Measurements from ENCODE around the gene SIPA1L3. TPM values are rescaled to one million over a fixed set of nuclear protein-coding genes. Genes with fewer than 3 reads are reported as not detected.

Gene SIPA1L3
- polyA plus RNA-seq, 1 of the 3 experiments (the other 2 are of a cell fraction), result 11.6 TPM

- H3K9ac ChIP-seq, result no peak overlapping the region
- H3K9me2 ChIP-seq, result no peaks in the 10 kb centered on the region
- no peaks in the 10 kb centered on the region for H3K27me3 ChIP-seq (ENCODE audit: insufficient read depth)
- ChIA-PET CTCF (no interaction called here), POLR2A (no interaction called here)
- no peak overlapping the region for H2AFZ ChIP-seq (ENCODE audit: low read depth)
- no peak overlapping the region for H3K27ac ChIP-seq (ENCODE audit: low read depth in 2 of 2, low read length in 1 of 2)
- H3K4me3 ChIP-seq (ENCODE audit: low read depth in 2 of 2, low read length in 1 of 2), result no peak overlapping the region
- no peak overlapping the region for H3K4me2 ChIP-seq
- no peaks in the 10 kb centered on the region for H3K4me1 ChIP-seq (ENCODE audit: control insufficient read depth in 1 of 2, insufficient read depth in 2 of 2, low read depth in 1 of 2, low read length in 1 of 2)
- no peaks in the 10 kb centered on the region for H3F3A ChIP-seq (replicated peaks; ENCODE audit: insufficient read depth)
- no peaks in the 10 kb centered on the region for H4K20me1 ChIP-seq (ENCODE audit: insufficient read depth)
- TF ChIP-seq GATA2 (CRISPR knock-in tag; IDR thresholded peaks at IDR 0.05) (no peak), RCOR1 (IDR thresholded peaks at IDR 0.05; ENCODE audit: low read length) (no peak)
- H3K36me3 ChIP-seq (replicated peaks in 1 of 2; ENCODE audit: control insufficient read depth in 1 of 2, insufficient read depth in 2 of 2, low read length in 1 of 2), result peaks cover 7 to 29% of the 10 kb centered on the region in 2 experiments
- no peaks in the 10 kb centered on the region for H3K9me3 ChIP-seq
- H3K79me2 ChIP-seq (ENCODE audit: insufficient read depth), result no peaks in the 10 kb centered on the region
- DNase-seq, result no peak
- WGBS (ENCODE audit: low lambda C conversion rate), result 94% methylated on average over 24 of the region's 24 CpGs
These were observed 215.5 kb downstream of the SIPA1L3 start for GRCh38 chr19:38122402-38123093.

DNA sequence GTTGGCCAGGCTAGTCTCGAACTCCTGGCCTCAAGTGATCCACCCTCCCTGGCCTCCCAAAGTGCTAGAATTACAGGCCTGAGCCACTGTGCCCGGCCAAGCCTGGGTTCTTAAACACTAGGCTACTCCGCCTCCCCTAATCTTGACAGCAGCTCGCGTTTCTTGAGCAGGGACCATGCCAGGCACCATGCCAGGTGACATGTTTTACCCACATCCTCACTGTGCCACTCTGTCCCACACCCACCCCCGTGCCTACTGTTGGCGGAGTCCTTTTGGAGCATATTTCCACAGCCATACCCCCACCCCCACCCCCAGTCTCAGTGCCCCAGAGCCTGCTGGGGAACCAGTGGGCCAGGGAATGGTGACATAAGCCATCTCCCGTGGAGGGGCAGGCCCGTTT lies 218.2 kb downstream of the SIPA1L3 start:
- Histone ChIP-seq H3K9me3 (no peaks in the 10 kb centered on the region), H4K20me1 (ENCODE audit: insufficient read depth) (no peaks in the 10 kb centered on the region), H3K4me1 (ENCODE audit: control insufficient read depth in 1 of 2, insufficient read depth in 2 of 2, low read depth in 1 of 2, low read length in 1 of 2) (no peaks in the 10 kb centered on the region), H3F3A (replicated peaks; ENCODE audit: insufficient read depth) (no peaks in the 10 kb centered on the region), H3K79me2 (ENCODE audit: insufficient read depth) (no peaks in the 10 kb centered on the region), H3K36me3 (replicated peaks in 1 of 2; ENCODE audit: control insufficient read depth in 1 of 2, insufficient read depth in 2 of 2, low read length in 1 of 2) (peaks cover 0 to 8% of the 10 kb centered on the region in 2 experiments), H3K27me3 (ENCODE audit: insufficient read depth) (no peaks in the 10 kb centered on the region), H3K9ac (no peak overlapping the region), H3K27ac (ENCODE audit: low read depth in 2 of 2, low read length in 1 of 2) (no peak overlapping the region), H3K9me2 (no peaks in the 10 kb centered on the region), H2AFZ (ENCODE audit: low read depth) (no peak overlapping the region), H3K4me2 (no peak overlapping the region), H3K4me3 (ENCODE audit: low read depth in 2 of 2, low read length in 1 of 2) (no peak overlapping the region)
- CTCF ChIA-PET, result interaction anchor here (1.0 kb wide), 1 partner anchor 17 kb away, joined by 3 read pairs; no protein-coding TSS in a partner anchor
- WGBS (ENCODE audit: low lambda C conversion rate), result 92% methylated on average over 9 of the region's 9 CpGs
- TF ChIP-seq, protein P1, sequence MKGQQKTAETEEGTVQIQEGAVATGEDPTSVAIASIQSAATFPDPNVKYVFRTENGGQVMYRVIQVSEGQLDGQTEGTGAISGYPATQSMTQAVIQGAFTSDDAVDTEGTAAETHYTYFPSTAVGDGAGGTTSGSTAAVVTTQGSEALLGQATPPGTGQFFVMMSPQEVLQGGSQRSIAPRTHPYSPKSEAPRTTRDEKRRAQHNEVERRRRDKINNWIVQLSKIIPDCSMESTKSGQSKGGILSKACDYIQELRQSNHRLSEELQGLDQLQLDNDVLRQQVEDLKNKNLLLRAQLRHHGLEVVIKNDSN (IDR thresholded peaks at IDR 0.05; ENCODE audit: borderline replicate concordance, low read depth), result no peak
- TF ChIP-seq CHD2 (IDR thresholded peaks at IDR 0.05; ENCODE audit: low read length, partially characterized antibody), result no peak
- TF ChIP-seq MEF2A (IDR thresholded peaks at IDR 0.05; ENCODE audit: borderline replicate concordance, low read depth), result no peak
- no peak for TF ChIP-seq PBX3 (IDR thresholded peaks at IDR 0.05)
- no peak for TF ChIP-seq TEAD4 (IDR thresholded peaks at IDR 0.05; ENCODE audit: borderline replicate concordance, insufficient read depth)
- TF ChIP-seq RFX5 (IDR thresholded peaks at IDR 0.05; ENCODE audit: low read length), result no peak
- TF ChIP-seq EP300 (IDR thresholded peaks at IDR 0.05; ENCODE audit: borderline replicate concordance in 1 of 2, low read depth in 1 of 2, low read length in 1 of 2), result no peak
- TF ChIP-seq RXRA (IDR thresholded peaks at IDR 0.05; ENCODE audit: borderline replicate concordance, low read depth), result no peak
- TF ChIP-seq FOXJ3 (CRISPR knock-in tag; IDR thresholded peaks at IDR 0.05), result no peak
- no peak for TF ChIP-seq SIN3A (IDR thresholded peaks at IDR 0.05; ENCODE audit: borderline replicate concordance, low read depth, low read length)
- TF ChIP-seq RAD21 (IDR thresholded peaks at IDR 0.05; ENCODE audit: low read length), result no peak
- no peak for TF ChIP-seq USF2 (IDR thresholded peaks at IDR 0.05; ENCODE audit: borderline replicate concordance, low read depth, low read length)
- no peak for TF ChIP-seq POLR2AphosphoS5 (IDR thresholded peaks at IDR 0.05; ENCODE audit: low read depth, low read length)
- POLR2A ChIA-PET, result no interaction called here
- DNase-seq, result no peak

Data from SK-N-SH (cell line).